ENCODE data around the gene MSLN.
"Not testable (repeated sequence)": the region's sequence is repeated elsewhere in the genome, so short reads cannot be mapped to it uniquely, and the experiment has no call there.

The MSLN gene

DNA sequence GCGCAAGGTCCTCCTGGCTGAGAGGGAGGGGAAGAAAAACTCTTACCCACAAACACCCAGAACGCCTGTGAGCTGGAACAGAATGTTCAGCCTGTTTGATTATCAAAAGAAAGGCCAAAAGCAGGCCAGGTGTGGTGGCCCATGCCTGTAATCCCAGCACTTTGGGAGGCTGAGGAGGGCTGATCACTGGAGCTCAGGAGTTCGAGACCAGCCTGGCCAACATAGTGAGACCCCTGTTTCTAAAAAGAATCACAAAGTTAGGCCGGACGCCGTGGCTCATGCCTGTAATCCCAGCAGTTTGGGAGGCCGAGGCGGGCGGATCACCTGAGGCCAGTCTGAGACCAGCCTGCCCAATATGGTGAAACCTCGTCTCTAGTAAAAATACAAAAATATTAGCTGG lies 15.8 kb downstream of the MSLN start:
- H3K36me3 ChIP-seq (ENCODE audit: control insufficient read depth in 1 of 2, insufficient read depth in 2 of 2, low read length in 2 of 2); H3K9me3 ChIP-seq (ENCODE audit: control insufficient read depth in 1 of 2, low read length in 2 of 2); H3K9ac ChIP-seq (ENCODE audit: low read depth in 1 of 2, low read length in 2 of 2); H3K27ac ChIP-seq (ENCODE audit: low read depth, low read length); H3K4me1 ChIP-seq (ENCODE audit: control insufficient read depth in 1 of 2, insufficient read depth in 2 of 2, low read length in 2 of 2); H3K4me3 ChIP-seq (ENCODE audit: low read depth in 1 of 2, low read length in 2 of 2): not testable (repeated sequence)
- H3K27me3 ChIP-seq (ENCODE audit: control insufficient read depth in 1 of 2, insufficient read depth in 2 of 2, low read length in 2 of 2): peaks cover 11 to 30% of the 10 kb centered on the region in 2 donors

DNA sequence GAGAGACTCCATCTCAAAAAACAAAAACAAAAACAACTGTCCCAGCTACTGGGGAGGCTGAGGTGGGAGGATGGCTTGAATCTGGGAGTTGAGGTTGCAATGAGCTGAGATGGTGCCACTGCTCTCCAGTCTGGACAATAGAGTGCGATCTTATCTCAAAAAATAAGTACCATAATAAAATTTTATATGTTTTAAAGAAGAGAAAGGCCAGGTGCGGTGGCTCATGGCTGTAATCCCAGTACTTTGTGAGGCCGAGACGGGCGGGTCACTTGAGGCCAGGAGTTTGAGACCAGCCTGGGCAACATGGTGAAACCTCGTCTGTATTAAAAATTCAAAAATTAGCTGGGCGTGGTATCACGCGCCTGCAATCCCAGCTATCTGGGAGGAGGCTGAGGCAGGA lies 16.3 kb downstream of the MSLN start:
- Histone ChIP-seq H3K27me3 (ENCODE audit: control insufficient read depth in 1 of 2, insufficient read depth in 2 of 2, low read length in 2 of 2) (peaks cover 11 to 30% of the 10 kb centered on the region in 2 donors), H3K27ac (ENCODE audit: low read depth, low read length) (no peak overlapping the region), H3K36me3 (ENCODE audit: control insufficient read depth in 1 of 2, insufficient read depth in 2 of 2, low read length in 2 of 2) (no peaks in the 10 kb centered on the region), H3K9ac (ENCODE audit: low read depth in 1 of 2, low read length in 2 of 2) (no peak overlapping the region), H3K4me1 (ENCODE audit: control insufficient read depth in 1 of 2, insufficient read depth in 2 of 2, low read length in 2 of 2) (no peaks in the 10 kb centered on the region), H3K4me3 (ENCODE audit: low read depth in 1 of 2, low read length in 2 of 2) (no peak overlapping the region), H3K9me3 (ENCODE audit: control insufficient read depth in 1 of 2, low read length in 2 of 2) (no peaks in the 10 kb centered on the region)

DNA sequence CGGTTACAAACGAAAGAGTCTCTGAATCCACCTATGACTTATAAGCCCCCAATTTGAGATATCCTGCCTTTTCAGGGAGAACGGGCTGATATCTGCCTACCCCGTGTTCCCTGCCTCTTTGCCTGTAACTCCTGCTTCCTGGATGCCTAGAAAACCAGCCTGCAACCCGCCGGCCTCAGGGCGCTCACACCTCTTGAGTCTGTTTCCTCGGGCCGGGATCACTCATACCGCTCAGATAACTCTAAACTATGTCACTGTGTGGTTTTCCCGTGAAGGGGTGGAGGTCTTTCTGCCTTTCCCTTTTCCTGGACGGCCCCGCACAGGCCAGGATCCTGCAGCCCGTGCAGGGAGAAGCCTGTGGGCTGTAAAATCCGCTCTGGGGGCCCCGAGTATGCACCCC lies 17.3 kb downstream of the MSLN start:
- no peak overlapping the region for H3K4me3 ChIP-seq (ENCODE audit: low read depth in 1 of 2, low read length in 2 of 2)
- H3K27ac ChIP-seq (ENCODE audit: low read depth, low read length): no peak overlapping the region
- H3K9ac ChIP-seq (ENCODE audit: low read depth in 1 of 2, low read length in 2 of 2): no peak overlapping the region
- H3K36me3 ChIP-seq (ENCODE audit: control insufficient read depth in 1 of 2, insufficient read depth in 2 of 2, low read length in 2 of 2): no peaks in the 10 kb centered on the region
- H3K4me1 ChIP-seq (ENCODE audit: control insufficient read depth in 1 of 2, insufficient read depth in 2 of 2, low read length in 2 of 2): peaks cover 0 to 3% of the 10 kb centered on the region in 2 donors
- H3K27me3 ChIP-seq (ENCODE audit: control insufficient read depth in 1 of 2, insufficient read depth in 2 of 2, low read length in 2 of 2): peaks cover 11 to 35% of the 10 kb centered on the region in 2 donors
- no peaks in the 10 kb centered on the region for H3K9me3 ChIP-seq (ENCODE audit: control insufficient read depth in 1 of 2, low read length in 2 of 2)

DNA sequence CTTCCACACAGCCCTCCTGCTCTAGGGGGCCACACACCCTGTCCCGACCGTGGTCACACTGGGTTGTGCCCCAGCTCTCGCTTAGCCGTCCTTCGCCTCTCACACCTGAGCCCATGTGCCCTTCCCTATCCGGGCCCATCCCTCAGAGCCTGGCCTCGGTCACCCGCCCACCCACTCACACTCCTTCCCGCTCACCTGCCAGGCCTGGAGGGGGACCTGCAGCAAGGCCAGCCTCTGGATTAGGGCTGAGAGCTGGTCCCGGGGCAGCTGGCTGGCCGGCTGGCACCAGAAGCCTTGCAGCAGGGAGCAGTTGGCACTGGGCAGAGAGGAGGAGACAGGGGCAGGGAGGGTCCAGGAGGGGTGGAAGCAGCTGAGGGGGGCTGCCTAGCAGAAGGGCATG lies 17.9 kb downstream of the MSLN start:
- Histone ChIP-seq H3K4me3 (ENCODE audit: low read depth in 1 of 2, low read length in 2 of 2) (no peak overlapping the region), H3K9me3 (ENCODE audit: control insufficient read depth in 1 of 2, low read length in 2 of 2) (no peaks in the 10 kb centered on the region), H3K36me3 (ENCODE audit: control insufficient read depth in 1 of 2, insufficient read depth in 2 of 2, low read length in 2 of 2) (no peaks in the 10 kb centered on the region), H3K27me3 (ENCODE audit: control insufficient read depth in 1 of 2, insufficient read depth in 2 of 2, low read length in 2 of 2) (peaks cover 17 to 41% of the 10 kb centered on the region in 2 donors), H3K27ac (ENCODE audit: low read depth, low read length) (no peak overlapping the region), H3K9ac (ENCODE audit: low read depth in 1 of 2, low read length in 2 of 2) (no peak overlapping the region), H3K4me1 (ENCODE audit: control insufficient read depth in 1 of 2, insufficient read depth in 2 of 2, low read length in 2 of 2) (peaks cover 6 to 9% of the 10 kb centered on the region in 2 donors)

DNA sequence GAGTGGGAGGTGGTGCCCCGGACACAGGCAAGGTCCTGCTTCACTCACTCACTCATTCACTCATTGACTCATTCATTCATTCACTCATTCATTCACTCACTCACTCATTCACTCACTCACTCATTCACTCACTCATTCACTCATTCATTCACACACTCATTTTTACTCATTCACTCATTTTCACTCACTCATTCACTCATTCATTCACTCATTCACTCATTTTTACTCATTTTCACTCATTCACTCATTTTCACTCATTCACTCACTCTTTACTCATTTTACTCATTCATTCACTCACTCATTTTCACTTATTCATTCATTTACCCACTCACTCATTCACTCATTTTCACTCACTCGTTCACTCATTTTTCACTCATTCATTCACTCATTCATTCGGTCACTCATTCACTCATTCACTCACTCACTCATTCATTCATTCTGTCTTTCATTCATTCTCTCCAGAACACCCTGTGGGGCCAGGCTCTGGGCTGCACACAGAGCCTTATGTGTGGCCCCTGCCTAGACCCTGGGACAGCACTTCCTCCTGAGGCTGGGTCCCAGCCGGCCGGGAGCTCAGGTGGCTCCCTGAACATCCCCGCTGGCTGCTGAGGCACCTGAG lies 18.5 kb downstream of the MSLN start:
- Histone ChIP-seq H3K4me1 (ENCODE audit: control insufficient read depth in 1 of 2, insufficient read depth in 2 of 2, low read length in 2 of 2) (peaks cover 8 to 9% of the 10 kb centered on the region in 2 donors), H3K27me3 (ENCODE audit: control insufficient read depth in 1 of 2, insufficient read depth in 2 of 2, low read length in 2 of 2) (peaks cover 18 to 42% of the 10 kb centered on the region in 2 donors), H3K4me3 (ENCODE audit: low read depth in 1 of 2, low read length in 2 of 2) (no peak overlapping the region), H3K9me3 (ENCODE audit: control insufficient read depth in 1 of 2, low read length in 2 of 2) (no peaks in the 10 kb centered on the region), H3K36me3 (ENCODE audit: control insufficient read depth in 1 of 2, insufficient read depth in 2 of 2, low read length in 2 of 2) (no peaks in the 10 kb centered on the region), H3K27ac (ENCODE audit: low read depth, low read length) (no peak overlapping the region), H3K9ac (ENCODE audit: low read depth in 1 of 2, low read length in 2 of 2) (no peak overlapping the region)

DNA sequence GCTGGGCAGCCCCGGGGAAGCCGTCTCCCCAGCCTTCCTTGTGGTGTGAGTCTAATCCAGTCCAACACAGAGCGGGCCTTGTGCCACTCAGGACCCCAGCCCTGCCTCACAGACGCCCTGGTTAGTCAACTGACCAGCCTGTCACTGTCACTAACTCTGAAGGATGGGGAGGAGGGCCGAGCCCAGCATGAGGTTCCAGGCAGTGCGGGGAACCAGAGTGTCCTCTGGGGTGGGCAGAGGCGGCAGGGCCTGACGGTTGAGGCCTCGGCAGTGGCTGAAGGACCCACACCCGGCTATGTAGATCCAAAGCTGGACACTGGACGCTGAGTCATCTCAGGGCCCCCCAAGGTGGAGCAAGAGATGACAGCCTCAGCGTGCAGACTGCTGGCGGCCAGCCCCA lies 19.0 kb downstream of the MSLN start:
- H3K27ac ChIP-seq (ENCODE audit: low read depth, low read length): no peak overlapping the region
- peaks cover 18 to 42% of the 10 kb centered on the region in 2 donors for H3K27me3 ChIP-seq (ENCODE audit: control insufficient read depth in 1 of 2, insufficient read depth in 2 of 2, low read length in 2 of 2)
- H3K4me1 ChIP-seq (ENCODE audit: control insufficient read depth in 1 of 2, insufficient read depth in 2 of 2, low read length in 2 of 2): peaks cover 8 to 9% of the 10 kb centered on the region in 2 donors
- no peaks in the 10 kb centered on the region for H3K36me3 ChIP-seq (ENCODE audit: control insufficient read depth in 1 of 2, insufficient read depth in 2 of 2, low read length in 2 of 2)
- no peaks in the 10 kb centered on the region for H3K9me3 ChIP-seq (ENCODE audit: control insufficient read depth in 1 of 2, low read length in 2 of 2)
- no peak overlapping the region for H3K9ac ChIP-seq (ENCODE audit: low read depth in 1 of 2, low read length in 2 of 2)
- H3K4me3 ChIP-seq (ENCODE audit: low read depth in 1 of 2, low read length in 2 of 2): no peak overlapping the region

DNA sequence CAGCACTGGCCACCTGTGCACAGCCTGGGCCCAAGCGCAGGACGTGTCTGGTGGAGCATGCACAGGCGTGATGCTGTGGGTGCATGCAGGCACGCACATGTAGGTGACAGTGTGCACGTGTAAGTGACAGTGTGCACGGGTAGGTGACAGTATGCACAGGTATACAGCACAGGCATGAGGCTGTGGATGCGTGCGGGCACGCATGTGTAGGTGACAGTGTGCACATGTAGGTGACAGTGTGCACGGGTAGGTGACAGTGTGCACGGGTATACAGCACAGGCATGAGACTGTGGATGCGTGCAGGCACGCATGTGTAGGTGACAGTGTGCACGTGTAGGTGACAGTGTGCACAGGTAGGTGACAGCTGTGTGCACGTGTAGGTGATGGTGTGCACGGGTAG lies 19.8 kb downstream of the MSLN start:
- Histone ChIP-seq H3K4me1 (ENCODE audit: control insufficient read depth in 1 of 2, insufficient read depth in 2 of 2, low read length in 2 of 2) (peaks cover 8 to 9% of the 10 kb centered on the region in 2 donors), H3K27ac (ENCODE audit: low read depth, low read length) (no peak overlapping the region), H3K4me3 (ENCODE audit: low read depth in 1 of 2, low read length in 2 of 2) (no peak overlapping the region), H3K9ac (ENCODE audit: low read depth in 1 of 2, low read length in 2 of 2) (no peak overlapping the region), H3K27me3 (ENCODE audit: control insufficient read depth in 1 of 2, insufficient read depth in 2 of 2, low read length in 2 of 2) (peaks cover 18 to 42% of the 10 kb centered on the region in 2 donors), H3K9me3 (ENCODE audit: control insufficient read depth in 1 of 2, low read length in 2 of 2) (no peaks in the 10 kb centered on the region), H3K36me3 (ENCODE audit: control insufficient read depth in 1 of 2, insufficient read depth in 2 of 2, low read length in 2 of 2) (peaks cover 0 to 2% of the 10 kb centered on the region in 2 donors)

DNA sequence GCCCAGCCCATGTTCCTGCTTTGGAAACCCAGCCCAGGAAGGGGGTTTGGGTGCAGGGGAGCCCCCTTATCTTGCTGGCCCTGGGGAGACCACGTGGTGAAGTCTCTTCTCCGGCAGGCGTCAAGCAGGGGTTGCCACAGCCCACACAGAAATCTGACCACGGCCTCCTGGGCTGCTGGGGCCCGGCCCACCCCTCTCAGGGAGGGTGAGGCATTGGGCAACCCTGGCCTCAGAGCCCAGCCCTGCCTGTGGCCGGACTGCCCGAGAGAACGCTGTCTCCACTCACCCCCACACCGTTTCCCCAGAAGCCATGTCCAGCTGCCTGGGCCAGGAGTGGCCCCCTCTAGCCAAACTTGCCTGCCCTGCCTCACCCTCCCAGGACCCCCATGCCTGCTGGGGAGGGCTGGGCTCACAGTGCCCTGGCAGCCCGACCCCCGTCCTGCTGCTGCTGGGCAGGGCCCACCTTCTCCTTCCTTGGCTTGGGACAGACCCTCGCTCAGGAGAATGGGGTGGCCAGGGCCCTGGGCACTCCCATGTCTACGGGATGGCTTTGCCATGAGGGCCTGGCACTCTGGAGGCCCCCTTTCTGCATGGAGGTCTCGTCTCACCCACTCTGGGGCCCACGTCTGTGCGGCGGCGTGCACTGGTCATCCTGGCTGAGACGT lies 20.9 kb downstream of the MSLN start:
- H3K27me3 ChIP-seq (ENCODE audit: control insufficient read depth in 1 of 2, insufficient read depth in 2 of 2, low read length in 2 of 2): peaks cover 18 to 35% of the 10 kb centered on the region in 2 donors
- H3K36me3 ChIP-seq (ENCODE audit: control insufficient read depth in 1 of 2, insufficient read depth in 2 of 2, low read length in 2 of 2): peaks cover 2 to 6% of the 10 kb centered on the region in 2 donors
- no peaks in the 10 kb centered on the region for H3K9me3 ChIP-seq (ENCODE audit: control insufficient read depth in 1 of 2, low read length in 2 of 2)
- H3K4me3 ChIP-seq (ENCODE audit: low read depth in 1 of 2, low read length in 2 of 2): no peak overlapping the region
- H3K9ac ChIP-seq (ENCODE audit: low read depth in 1 of 2, low read length in 2 of 2): no peak overlapping the region
- H3K4me1 ChIP-seq (ENCODE audit: control insufficient read depth in 1 of 2, insufficient read depth in 2 of 2, low read length in 2 of 2): peaks cover 8 to 9% of the 10 kb centered on the region in 2 donors
- H3K27ac ChIP-seq (ENCODE audit: low read depth, low read length): no peak overlapping the region

DNA sequence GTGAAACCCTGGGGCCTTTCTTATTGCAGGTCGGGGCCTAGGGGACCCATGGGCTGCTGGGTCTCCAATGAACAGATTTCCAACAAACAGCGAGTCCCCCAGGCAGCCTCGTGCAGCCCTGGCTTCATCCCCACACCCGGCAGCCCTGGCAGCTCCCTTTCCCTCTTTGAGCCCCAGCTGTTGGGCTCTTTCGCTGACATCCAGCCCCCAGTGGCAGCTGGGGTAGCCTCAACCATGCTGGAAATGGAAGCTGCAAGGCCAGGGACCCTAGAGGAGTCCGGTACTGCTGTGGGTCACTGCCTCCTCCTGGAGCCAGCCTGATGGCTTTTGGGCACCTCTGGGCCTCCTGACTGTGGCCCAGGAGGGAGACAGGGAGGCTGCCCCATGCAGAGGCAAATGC lies 21.7 kb downstream of the MSLN start:
- Histone ChIP-seq H3K36me3 (ENCODE audit: control insufficient read depth in 1 of 2, insufficient read depth in 2 of 2, low read length in 2 of 2) (peaks cover 2 to 9% of the 10 kb centered on the region in 2 donors), H3K9ac (ENCODE audit: low read depth in 1 of 2, low read length in 2 of 2) (no peak overlapping the region), H3K9me3 (ENCODE audit: control insufficient read depth in 1 of 2, low read length in 2 of 2) (no peaks in the 10 kb centered on the region), H3K4me3 (ENCODE audit: low read depth in 1 of 2, low read length in 2 of 2) (no peak overlapping the region), H3K27me3 (ENCODE audit: control insufficient read depth in 1 of 2, insufficient read depth in 2 of 2, low read length in 2 of 2) (peaks cover 18 to 35% of the 10 kb centered on the region in 2 donors), H3K27ac (ENCODE audit: low read depth, low read length) (no peak overlapping the region), H3K4me1 (ENCODE audit: control insufficient read depth in 1 of 2, insufficient read depth in 2 of 2, low read length in 2 of 2) (peaks cover 8 to 13% of the 10 kb centered on the region in 2 donors)

DNA sequence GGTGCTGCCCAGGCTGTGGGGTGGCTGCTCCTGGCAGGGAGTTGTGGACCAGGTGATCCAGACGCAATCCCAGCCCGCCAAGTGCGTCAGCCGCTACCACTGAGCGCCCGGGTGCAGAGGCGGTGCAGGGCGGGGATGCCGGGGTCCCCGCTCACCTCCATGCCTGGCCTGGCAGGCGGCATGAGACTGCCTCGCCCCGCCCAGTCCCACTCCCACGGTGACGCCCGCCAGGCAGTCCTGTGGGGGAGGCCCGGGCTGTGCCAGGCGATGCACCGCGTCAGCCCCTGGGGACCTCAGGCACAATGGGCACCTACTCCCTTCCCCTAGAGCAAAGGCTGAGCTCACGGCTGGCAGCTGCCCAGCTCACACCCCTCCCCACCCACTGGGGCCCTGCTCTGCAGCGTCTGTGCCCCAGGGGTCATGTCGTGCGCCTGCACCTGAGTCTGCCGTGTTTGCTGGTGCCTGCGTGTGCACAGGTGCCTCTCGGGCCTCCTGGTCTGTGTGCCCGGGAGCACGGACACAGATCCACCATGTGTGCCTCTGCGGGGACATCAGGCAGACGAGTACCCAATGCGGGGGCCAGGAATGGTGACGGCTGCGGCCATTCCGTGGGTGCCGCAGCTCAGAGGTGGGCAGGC lies 22.4 kb downstream of the MSLN start:
- Histone ChIP-seq H3K9ac (ENCODE audit: low read depth in 1 of 2, low read length in 2 of 2) (no peak overlapping the region), H3K36me3 (ENCODE audit: control insufficient read depth in 1 of 2, insufficient read depth in 2 of 2, low read length in 2 of 2) (peaks cover 2 to 9% of the 10 kb centered on the region in 2 donors), H3K27me3 (ENCODE audit: control insufficient read depth in 1 of 2, insufficient read depth in 2 of 2, low read length in 2 of 2) (peaks cover 15 to 32% of the 10 kb centered on the region in 2 donors), H3K9me3 (ENCODE audit: control insufficient read depth in 1 of 2, low read length in 2 of 2) (no peaks in the 10 kb centered on the region), H3K4me3 (ENCODE audit: low read depth in 1 of 2, low read length in 2 of 2) (peak overlapping the region in 1 of 2 donors; percentile 21), H3K27ac (ENCODE audit: low read depth, low read length) (no peak overlapping the region), H3K4me1 (ENCODE audit: control insufficient read depth in 1 of 2, insufficient read depth in 2 of 2, low read length in 2 of 2) (peaks cover 8 to 20% of the 10 kb centered on the region in 2 donors)

Data from duodenal mucosa (tissue), 2 donors.